GM21717 (cell line): ENCODE results near the gene RBM28.
"Not testable (repeated sequence)": the region's sequence is repeated elsewhere in the genome, so short reads cannot be mapped to it uniquely, and the experiment has no call there.

Experiments used
- ATAC-seq: cut with Tn5 transposase; IDR thresholded peaks from one replicate; pipeline ENCODE4 v1.9.1; 2021; ENCODE audit warnings: mild to moderate bottlenecking, moderate library complexity; ENCODE audit not compliant: unreplicated experiment

The RBM28 gene

GRCh38 chr7:128302139-128302538, 41.6 kb downstream of the RBM28 start:
- no peak for ATAC-seq

DNA sequence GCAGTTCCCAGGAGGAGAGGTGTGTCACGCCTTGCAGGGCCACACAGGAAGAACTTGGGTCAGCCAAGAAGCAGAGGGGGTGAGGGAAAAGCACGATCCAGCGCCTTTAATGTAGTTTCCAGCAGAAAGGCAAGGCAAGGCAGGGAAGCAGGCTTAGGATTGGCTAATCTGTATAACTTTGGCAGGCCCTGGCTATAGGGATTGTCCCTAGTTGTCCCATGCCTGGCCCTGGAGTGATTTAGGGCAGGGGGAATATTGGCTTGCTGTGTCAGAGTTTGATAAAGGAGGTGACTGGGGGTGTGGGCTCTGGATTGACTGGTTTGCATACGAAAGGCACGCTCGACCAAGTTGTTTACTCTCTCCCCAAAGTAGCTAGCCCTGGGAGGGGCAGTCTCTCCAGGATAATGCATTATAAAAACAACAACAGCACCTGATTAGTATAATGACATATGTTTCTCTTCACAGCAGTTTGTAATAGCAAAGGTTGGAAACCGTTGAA, 44.5 kb downstream of the RBM28 start:
- no peak for ATAC-seq

DNA sequence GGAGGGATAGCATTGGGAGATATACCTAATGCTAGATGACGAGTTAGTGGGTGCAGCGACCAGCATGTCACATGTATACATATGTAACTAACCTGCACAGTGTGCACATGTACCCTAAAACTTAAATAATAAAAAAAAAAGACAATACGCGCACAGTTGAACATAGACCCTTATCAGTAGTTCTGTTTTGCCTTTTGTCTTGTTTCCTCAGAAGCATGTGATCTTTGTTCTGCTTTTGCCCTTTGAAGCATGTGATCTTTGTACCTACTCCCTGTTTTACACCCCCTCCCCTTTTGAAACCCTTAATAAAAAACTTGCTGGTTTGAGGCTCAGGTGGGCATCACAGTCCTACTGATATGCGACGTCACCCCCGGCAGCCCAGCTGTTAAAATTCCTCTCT, 45.7 kb downstream of the RBM28 start:
- ATAC-seq, result not testable (repeated sequence)

DNA sequence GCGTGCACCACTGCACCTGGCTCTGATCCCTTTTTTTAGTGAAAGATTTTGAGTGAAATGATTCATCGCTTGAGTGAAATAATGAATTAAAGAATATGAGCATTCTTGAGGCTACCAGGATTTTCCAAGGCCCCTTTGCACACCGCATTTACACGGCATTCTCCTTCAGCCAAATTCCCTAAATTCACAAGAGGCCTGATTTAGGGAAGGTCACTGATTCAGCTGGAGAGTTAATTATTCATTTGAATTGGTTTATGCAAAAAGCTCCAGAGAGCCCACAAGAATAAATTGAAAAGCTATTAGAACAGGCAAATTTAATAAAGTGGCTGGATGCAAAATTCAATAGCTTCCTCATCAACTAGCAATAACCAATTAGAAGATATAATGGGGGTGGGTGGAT, 56.2 kb downstream of the RBM28 start:
- ATAC-seq, result no peak

- no peak for ATAC-seq
Observed at GRCh38 chr7:128284102-128284501, 59.6 kb downstream of the RBM28 start.

DNA sequence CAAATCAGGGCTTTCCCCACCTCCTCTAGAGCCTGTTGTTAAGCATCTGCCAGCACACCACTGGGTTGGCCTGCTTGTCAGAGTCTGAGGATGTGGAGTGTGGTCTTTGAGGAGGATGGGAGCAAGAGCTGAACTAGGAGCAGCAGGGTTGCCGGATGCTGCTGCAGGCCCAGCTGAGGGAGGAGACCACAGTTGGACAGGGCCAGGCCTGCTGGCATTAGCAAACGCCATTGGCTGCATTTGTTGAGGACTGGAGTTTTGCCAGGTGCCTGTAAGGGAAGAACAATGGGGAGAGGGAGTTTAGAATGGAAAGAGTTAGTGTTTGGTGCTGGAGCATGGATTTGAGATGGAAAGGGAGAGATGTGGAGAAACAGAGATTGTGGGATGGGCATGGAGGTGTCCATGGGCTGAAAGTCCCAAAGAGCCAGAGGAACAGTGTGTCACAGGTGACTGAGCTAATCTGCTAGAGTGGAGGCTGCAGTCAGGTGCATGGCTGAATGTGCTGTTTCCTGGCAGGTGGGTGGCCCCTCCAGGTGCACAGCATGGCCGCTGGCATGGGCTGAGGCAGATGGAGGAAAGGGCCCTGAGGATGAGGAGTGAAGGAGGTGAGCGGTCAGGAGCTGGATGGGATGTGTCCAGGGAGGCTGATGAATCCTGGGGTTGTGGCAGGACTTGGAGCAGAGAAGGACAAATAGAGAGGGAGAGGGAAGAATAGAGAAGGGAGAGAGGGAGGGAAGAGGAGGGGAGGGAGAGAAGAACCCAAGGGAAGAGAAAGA, 61.9 kb downstream of the RBM28 start:
- no peak for ATAC-seq

DNA sequence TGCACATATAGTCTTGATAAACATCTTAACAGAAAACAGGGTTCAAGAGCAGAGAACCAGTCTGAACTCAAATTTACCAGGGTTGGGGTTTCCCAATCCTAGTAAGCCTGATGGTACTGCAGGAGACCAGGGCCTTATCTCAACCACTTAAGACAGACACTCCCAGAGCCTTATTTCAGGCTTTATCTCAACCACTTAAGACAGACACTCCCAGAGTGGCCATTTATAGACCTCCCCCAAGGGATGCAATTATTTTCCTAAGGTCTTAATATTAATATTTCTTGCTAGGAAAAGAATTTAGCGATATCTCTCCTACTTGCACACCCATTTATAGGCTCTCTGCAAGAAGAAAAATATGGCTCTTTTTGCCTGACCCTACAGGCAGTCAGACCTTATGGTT, 63.3 kb downstream of the RBM28 start:
- not testable (repeated sequence) for ATAC-seq

DNA sequence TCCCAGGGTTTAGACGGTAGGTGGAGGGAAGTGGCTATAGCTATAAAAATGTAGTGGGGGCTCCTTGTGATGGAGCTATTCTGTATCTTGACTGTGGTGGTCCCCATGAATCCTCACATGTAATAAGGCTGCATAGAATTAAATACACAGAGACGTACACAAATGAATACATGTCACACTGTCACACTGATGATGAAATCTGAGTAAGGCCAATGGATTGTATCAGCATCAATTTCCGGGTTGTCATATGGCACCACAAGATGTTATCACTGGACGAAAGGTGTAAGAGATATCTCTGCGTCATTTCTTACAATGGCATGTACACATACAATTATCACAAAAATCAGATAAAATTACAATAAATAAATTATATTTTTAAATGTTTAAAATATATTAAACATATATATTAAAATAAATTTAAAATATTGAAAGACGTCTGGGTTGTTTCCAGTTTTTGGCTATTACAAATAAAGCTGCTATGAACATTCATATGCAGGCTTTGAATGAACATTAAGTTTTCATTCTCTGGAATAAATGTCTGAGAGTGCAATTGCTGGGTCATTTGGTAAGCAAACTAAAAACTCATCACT, 64.5 kb downstream of the RBM28 start:
- no peak for ATAC-seq

GRCh38 chr7:128278366-128278765, 65.3 kb downstream of the RBM28 start:
- ATAC-seq, result no peak

DNA sequence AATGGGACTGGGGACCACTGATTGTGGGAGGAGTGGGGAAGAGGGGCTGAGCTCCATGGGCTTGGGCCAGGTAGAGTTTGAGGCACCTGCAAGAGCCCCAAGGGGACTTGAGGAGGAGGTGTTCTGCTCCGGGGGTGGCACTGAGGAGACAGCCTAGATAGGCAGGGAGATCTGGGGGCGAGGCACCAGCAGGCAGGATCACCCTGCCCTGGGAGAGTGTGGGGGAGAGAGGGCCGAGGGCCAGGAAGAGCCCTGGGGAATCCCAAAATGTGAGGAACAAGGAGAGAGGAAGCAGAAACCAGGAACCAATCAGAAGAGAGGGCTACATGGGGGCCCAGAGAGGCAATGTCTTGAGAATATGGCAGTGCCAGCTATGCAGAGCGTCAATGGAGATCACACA, 68.0 kb downstream of the RBM28 start:
- no peak for ATAC-seq

- ATAC-seq, result no peak
Observed at GRCh38 chr7:128274884-128275603, 68.7 kb downstream of the RBM28 start.

DNA sequence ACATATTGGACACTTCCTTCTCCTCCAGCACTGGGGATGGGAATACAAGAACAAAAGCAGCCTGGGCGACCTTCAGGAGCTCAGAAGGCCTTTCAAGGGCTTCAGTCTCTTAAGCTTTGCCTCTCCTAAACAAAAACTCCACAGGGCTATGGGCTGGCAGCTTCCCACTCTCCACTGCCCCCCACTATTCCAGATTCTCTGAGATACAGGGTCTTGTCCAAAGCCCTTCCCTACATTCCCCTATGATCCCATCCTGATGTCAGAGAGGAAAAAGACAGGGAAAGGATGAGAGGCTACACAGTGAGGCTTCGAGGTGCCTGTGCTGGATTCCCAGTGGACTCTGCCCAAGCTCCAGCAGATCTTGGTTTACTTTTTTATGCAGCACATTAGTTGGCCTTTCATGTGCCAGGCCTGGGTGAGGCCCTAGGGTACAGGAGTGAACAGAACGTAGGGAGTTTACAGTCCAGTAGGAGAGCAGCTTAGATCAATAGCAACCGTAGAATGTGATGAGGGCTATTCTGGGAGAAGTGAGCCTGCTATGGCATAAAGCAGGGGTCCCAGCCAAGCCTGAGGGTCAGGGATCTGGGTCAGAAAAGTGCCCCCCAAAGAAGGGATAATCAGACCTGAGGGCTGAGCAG, 69.3 kb downstream of the RBM28 start:
- no peak for ATAC-seq

GRCh38 chr7:128271942-128272481, 71.7 kb downstream of the RBM28 start:
- ATAC-seq, result no peak

- no peak for ATAC-seq
Observed at GRCh38 chr7:128271471-128271941, 72.2 kb downstream of the RBM28 start.

GRCh38 chr7:128270826-128271272, 72.9 kb downstream of the RBM28 start:
- no peak for ATAC-seq

DNA sequence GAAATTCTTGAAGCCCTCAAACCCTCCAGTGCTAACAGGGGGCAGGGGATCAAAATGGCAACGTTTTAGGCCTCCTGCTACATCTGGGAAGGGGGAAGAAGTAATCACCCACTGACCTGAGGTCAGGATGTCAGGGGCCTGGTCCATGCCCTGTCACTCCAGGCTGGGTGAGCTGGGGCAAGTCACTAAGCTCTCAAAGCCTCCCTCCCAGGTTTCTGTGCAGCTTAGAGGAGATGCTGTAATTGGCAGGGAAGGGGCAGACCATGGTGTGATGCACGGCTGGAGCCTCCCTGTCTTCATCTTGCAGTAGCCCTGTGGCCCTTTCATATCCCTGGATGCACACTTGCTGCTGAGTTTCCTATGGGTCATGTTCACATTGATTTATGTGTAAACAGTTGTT, 75.5 kb downstream of the RBM28 start:
- no peak for ATAC-seq

GRCh38 chr7:128267595-128267924, 76.1 kb downstream of the RBM28 start:
- ATAC-seq, result no peak

DNA sequence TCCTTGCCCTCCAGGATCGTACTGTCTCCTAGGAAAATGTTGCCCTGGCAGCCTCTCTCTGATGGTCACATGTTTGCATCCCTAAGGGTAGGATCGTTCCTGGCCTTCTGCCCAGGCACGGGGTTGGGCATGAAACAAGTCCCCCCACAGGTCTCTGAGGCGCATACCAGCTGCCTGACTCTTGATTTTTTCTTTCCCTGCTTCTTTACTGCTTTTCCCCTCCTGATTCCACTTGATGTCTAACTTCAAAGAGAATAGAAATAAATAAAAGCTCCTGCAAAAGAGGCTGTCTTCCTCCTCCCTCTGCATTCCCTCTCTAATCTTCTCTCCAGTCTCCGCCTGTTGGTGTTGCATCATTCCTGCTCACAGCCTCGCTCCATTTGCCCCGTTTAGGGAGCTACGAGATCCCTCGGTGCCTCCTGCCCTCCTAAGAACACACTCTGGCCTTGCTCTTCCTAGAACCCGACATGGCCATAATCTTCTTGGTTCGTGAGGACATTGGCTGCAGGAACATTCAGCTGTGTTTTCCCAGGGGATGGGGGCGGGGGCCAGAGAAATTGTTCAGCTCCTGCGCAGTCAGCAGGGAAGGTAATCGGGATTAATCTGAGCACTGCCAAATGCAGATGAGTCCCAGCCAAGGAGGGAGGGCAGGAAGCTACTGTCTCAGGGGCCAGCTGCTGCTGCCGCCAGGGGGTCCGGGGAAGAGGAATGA, 76.7 kb downstream of the RBM28 start:
- no peak for ATAC-seq

DNA sequence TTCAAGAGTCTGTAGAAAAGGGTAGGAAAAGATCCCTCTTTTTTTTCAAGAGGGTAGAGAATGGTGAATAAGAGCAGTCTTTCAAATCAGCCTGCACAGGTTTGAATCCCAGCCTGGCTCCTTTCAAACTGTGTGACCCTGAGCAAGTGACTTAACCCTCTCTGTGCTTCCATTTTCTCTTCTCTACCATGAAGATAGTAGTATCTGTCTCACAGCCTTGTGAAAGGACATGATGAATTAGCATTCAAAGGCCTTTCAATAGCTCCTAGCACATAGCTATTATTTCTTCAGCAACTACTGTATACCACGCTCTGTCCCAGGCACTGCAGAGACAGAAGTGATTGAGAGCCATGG, 77.2 kb downstream of the RBM28 start:
- ATAC-seq, result no peak

DNA sequence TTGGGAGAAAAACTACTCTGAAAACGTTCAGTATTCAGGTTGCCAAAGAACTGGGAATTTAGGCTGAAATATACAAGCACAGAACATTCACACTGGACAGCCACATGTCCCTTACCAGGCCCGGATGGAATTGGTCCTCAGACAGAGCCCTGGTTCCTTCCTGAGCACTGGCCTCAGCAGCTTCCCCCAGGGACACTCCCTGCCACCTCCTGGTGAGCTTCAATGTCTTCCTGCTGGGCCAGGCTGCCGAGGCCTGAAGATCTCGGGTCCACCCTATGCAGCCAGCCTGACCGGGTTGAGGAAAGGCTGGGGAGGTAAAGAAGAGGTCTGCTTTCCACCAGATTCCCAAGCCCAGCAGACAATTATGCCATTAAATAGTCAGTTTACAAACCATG, 77.8 kb downstream of the RBM28 start:
- no peak for ATAC-seq
